Loucy (cell line): ENCODE measurements around the gene UBR4.

Experiments used
- H2AFZ ChIP-seq: fragments of 200-600 bp; sonication (generic); 2 replicates; pipeline ENCODE4 v1.6.0; 2016; ENCODE audit warnings: antibody characterized with exemption, mild to moderate bottlenecking, low read length, moderate library complexity
- H3F3A ChIP-seq: fragments of 200-600 bp; 2 replicates; pipeline ENCODE4 v1.6.0; 2016; ENCODE audit warnings: antibody characterized with exemption, low read depth, mild to moderate bottlenecking
- H3K27me3 ChIP-seq: fragments of 200-600 bp; sonication (generic); 2 replicates; pipeline ENCODE4 v1.6.1; 2014; ENCODE audit warnings: low read length, mild to moderate bottlenecking; ENCODE audit not compliant: insufficient read depth, poor library complexity, severe bottlenecking
- H3K36me3 ChIP-seq: fragments of 200-600 bp; sonication (generic); 2 replicates; pipeline ENCODE4 v1.6.1; 2016; ENCODE audit warnings: low read length; ENCODE audit not compliant: insufficient read depth
- H3K4me1 ChIP-seq: fragments of 200-600 bp; sonication (generic); 2 replicates; pipeline ENCODE4 v1.5.1; 2014; ENCODE audit warnings: low read length, mild to moderate bottlenecking; ENCODE audit not compliant: insufficient read depth, poor library complexity, severe bottlenecking
- H3K4me2 ChIP-seq: fragments of 200-600 bp; sonication (generic); 2 replicates; pipeline ENCODE4 v1.6.0; 2014; ENCODE audit warnings: antibody characterized with exemption, low read length, low read depth, mild to moderate bottlenecking; ENCODE audit not compliant: poor library complexity, severe bottlenecking
- H3K4me3 ChIP-seq: fragments of 200-600 bp; sonication (generic); 2 replicates; pipeline ENCODE4 v1.5.1; 2014; ENCODE audit warnings: low read length, mild to moderate bottlenecking, mixed read lengths; ENCODE audit not compliant: poor library complexity, severe bottlenecking
- H3K79me2 ChIP-seq: fragments of 200-600 bp; sonication (generic); 2 replicates; pipeline ENCODE4 v1.6.1; 2014; ENCODE audit warnings: low read length; ENCODE audit not compliant: insufficient read depth
- H3K9ac ChIP-seq: fragments of 200-600 bp; sonication (generic); 2 replicates; pipeline ENCODE4 v1.6.0; 2014; ENCODE audit warnings: mild to moderate bottlenecking, low read depth, low read length, moderate library complexity; ENCODE audit not compliant: poor library complexity, severe bottlenecking
- H3K9me2 ChIP-seq: fragments of 200-600 bp; sonication (generic); replicated peaks from 2 replicates; pipeline ENCODE4 v1.6.1; 2016; ENCODE audit warnings: low read depth, low read length, mixed read lengths
- H3K9me3 ChIP-seq: fragments of 200-600 bp; sonication (generic); 2 replicates; pipeline ENCODE4 v1.6.1; 2014; ENCODE audit warnings: mild to moderate bottlenecking, antibody characterized with exemption, low read length, low read depth; ENCODE audit not compliant: insufficient read depth
- H4K20me1 ChIP-seq: fragments of 200-600 bp; sonication (generic); 2 replicates; pipeline ENCODE4 v1.6.0; 2014; ENCODE audit warnings: antibody characterized with exemption, low read length, mild to moderate bottlenecking; ENCODE audit not compliant: insufficient read depth, poor library complexity, severe bottlenecking
- CTCF ChIP-seq: fragments of 200-600 bp; sonication (generic); conservative IDR thresholded peaks from 2 replicates; pipeline ENCODE4 v1.5.1; 2014; ENCODE audit warnings: mild to moderate bottlenecking, antibody characterized with exemption, low read length
- EZH2phosphoT487 ChIP-seq: fragments of 200-600 bp; IDR thresholded peaks from 2 replicates; pipeline ENCODE4 v1.6.1; 2018; ENCODE audit warnings: antibody characterized with exemption, mild to moderate bottlenecking, moderate library complexity, borderline replicate concordance

Gene UBR4

GRCh38 chr1:19028110-19028509 lies 182.0 kb downstream of the UBR4 start:
- H3K4me3 ChIP-seq, result no peak overlapping the region
- peaks cover 4% of the 10 kb centered on the region for H3K4me1 ChIP-seq
- H3K9ac ChIP-seq, result no peak overlapping the region
- no peaks in the 10 kb centered on the region for H3K27me3 ChIP-seq
- no peaks in the 10 kb centered on the region for H3F3A ChIP-seq
- H3K9me2 ChIP-seq, result no peaks in the 10 kb centered on the region
- H3K36me3 ChIP-seq, result no peaks in the 10 kb centered on the region
- H2AFZ ChIP-seq, result peak overlapping the region; percentile 64; the same call in 1 of the 2 replicates
- H4K20me1 ChIP-seq, result no peaks in the 10 kb centered on the region
- H3K4me2 ChIP-seq, result no peak overlapping the region
- no peaks in the 10 kb centered on the region for H3K79me2 ChIP-seq
- no peak for TF ChIP-seq EZH2phosphoT487
- TF ChIP-seq CTCF, result no peak
- H3K9me3 ChIP-seq, result no peaks in the 10 kb centered on the region
